ENCODE data around the gene PCBD2. TPM values are rescaled to one million over a fixed set of nuclear protein-coding genes. Genes with fewer than 3 reads are reported as not detected.

Gene PCBD2
- total and polyA plus RNA-seq, 2 experiments from 2014 or later = 8.7 to 16.0 TPM

GRCh38 chr5:134968055-134968454, 63.1 kb downstream of the PCBD2 start (continued):
- TF ChIP-seq REST (IDR thresholded peaks at IDR 0.05; ENCODE audit: unreplicated experiment) (no peak), ZNF331 (CRISPR knock-in tag; IDR thresholded peaks at IDR 0.05; ENCODE audit: low read depth) (no peak), STAT1 (IDR thresholded peaks at IDR 0.05; ENCODE audit: unreplicated experiment) (no peak), CREB1 (CRISPR knock-in tag; IDR thresholded peaks at IDR 0.05; ENCODE audit: low read depth) (no peak), CTCF (conservative IDR thresholded peaks at IDR 0.05; ENCODE audit: low read depth in 2 of 2) (no peak), EZH2 (IDR thresholded peaks at IDR 0.05; ENCODE audit: low read depth, unreplicated experiment) (no peak), EZH2phosphoT487 (IDR thresholded peaks at IDR 0.05; ENCODE audit: unreplicated experiment) (no peak)

- no peaks in the 10 kb centered on the region for H3K9me3 Mint-ChIP-seq
- no peak overlapping the region for H3K4me3 Mint-ChIP-seq
- Histone ChIP-seq H3K4me2 (no peak overlapping the region), H3K36me3 (ENCODE audit: insufficient read depth) (no peaks in the 10 kb centered on the region), H2AFZ (no peak overlapping the region), H3F3A (replicated peaks; ENCODE audit: low read depth) (0 out of 2 replicates have a peak, but pooled peaks cover 3% of the 10 kb centered on the region), H3K79me2 (replicated peaks; ENCODE audit: insufficient read depth) (no peaks in the 10 kb centered on the region), H3K9me2 (ENCODE audit: insufficient read depth) (no peaks in the 10 kb centered on the region), H4K20me1 (replicated peaks; ENCODE audit: insufficient read depth) (no peaks in the 10 kb centered on the region; the same call in 1 of the 2 replicates), H3K4me3 (no peak overlapping the region), H3K4me1 (ENCODE audit: insufficient read depth) (no peaks in the 10 kb centered on the region), H3K27ac (ENCODE audit: low read depth) (no peak overlapping the region), H3K27me3 (ENCODE audit: insufficient read depth) (no peaks in the 10 kb centered on the region)
- peaks cover 4% of the 10 kb centered on the region for H3K27me3 Mint-ChIP-seq (ENCODE audit: insufficient read depth, low read depth, poor library complexity)
- DNase-seq (ENCODE audit: low spot score) (no peak), ATAC-seq (no peak)
- H3K4me1 Mint-ChIP-seq = no peaks in the 10 kb centered on the region
- no peak overlapping the region for H3K27ac Mint-ChIP-seq
- H3K36me3 Mint-ChIP-seq (ENCODE audit: low read depth) = no peaks in the 10 kb centered on the region
- TF ChIP-seq ZNF331 (CRISPR knock-in tag; IDR thresholded peaks at IDR 0.05; ENCODE audit: low read depth) (no peak), CREB1 (CRISPR knock-in tag; IDR thresholded peaks at IDR 0.05; ENCODE audit: low read depth) (no peak), ZNF462 (CRISPR knock-in tag; IDR thresholded peaks at IDR 0.05) (no peak), ZNF114 (CRISPR knock-in tag; IDR thresholded peaks at IDR 0.05) (no peak), REST (IDR thresholded peaks at IDR 0.05; ENCODE audit: unreplicated experiment) (no peak), EZH2phosphoT487 (IDR thresholded peaks at IDR 0.05; ENCODE audit: unreplicated experiment) (no peak)
Measured at GRCh38 chr5:134969166-134969565, 64.2 kb downstream of the PCBD2 start.

Measured in GM23338 (cell line).